GM20000 (cell line): ENCODE data around the gene MYO3B.

Experiments
- DNase-seq: peaks from one replicate; pipeline ENCODE4 v3.0.0; 2012; ENCODE audit warnings: low spot score
- TF ChIP-seq, protein P1 (sequence below): IDR thresholded peaks from 2 replicates; pipeline ENCODE4 v1.5.1; 2012; ENCODE audit warnings: mild to moderate bottlenecking, control low read depth; ENCODE audit errors: extremely low read depth, missing control alignments

The MYO3B gene

DNA sequence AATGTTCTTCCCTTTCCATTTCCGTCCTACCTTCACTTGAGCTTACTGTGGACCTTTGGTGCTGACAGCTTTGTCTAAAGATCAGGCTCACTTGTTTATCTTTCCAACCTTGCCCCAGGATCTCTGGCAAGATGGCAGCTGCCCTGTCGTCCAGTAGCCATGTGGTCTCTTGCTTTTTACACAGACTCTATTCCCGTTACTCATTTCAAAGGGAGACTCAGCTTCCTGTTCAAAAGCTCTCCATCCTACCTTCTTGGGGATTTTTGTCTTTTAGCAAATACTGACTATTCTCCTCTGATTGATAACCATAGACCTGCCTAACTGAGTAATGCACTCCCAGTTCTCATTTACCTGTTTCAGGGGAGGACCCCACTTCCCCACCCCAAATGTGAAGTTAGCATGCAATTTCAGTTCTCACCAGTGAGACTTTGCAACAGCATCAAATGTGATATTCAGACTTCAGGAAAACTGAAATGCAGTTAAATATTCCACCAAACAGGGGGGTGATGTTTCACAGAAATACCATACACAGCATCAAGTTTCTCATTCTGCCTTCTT lies 184.4 kb downstream of the MYO3B start:
- TF ChIP-seq, protein P1, sequence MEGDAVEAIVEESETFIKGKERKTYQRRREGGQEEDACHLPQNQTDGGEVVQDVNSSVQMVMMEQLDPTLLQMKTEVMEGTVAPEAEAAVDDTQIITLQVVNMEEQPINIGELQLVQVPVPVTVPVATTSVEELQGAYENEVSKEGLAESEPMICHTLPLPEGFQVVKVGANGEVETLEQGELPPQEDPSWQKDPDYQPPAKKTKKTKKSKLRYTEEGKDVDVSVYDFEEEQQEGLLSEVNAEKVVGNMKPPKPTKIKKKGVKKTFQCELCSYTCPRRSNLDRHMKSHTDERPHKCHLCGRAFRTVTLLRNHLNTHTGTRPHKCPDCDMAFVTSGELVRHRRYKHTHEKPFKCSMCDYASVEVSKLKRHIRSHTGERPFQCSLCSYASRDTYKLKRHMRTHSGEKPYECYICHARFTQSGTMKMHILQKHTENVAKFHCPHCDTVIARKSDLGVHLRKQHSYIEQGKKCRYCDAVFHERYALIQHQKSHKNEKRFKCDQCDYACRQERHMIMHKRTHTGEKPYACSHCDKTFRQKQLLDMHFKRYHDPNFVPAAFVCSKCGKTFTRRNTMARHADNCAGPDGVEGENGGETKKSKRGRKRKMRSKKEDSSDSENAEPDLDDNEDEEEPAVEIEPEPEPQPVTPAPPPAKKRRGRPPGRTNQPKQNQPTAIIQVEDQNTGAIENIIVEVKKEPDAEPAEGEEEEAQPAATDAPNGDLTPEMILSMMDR: no peak

DNA sequence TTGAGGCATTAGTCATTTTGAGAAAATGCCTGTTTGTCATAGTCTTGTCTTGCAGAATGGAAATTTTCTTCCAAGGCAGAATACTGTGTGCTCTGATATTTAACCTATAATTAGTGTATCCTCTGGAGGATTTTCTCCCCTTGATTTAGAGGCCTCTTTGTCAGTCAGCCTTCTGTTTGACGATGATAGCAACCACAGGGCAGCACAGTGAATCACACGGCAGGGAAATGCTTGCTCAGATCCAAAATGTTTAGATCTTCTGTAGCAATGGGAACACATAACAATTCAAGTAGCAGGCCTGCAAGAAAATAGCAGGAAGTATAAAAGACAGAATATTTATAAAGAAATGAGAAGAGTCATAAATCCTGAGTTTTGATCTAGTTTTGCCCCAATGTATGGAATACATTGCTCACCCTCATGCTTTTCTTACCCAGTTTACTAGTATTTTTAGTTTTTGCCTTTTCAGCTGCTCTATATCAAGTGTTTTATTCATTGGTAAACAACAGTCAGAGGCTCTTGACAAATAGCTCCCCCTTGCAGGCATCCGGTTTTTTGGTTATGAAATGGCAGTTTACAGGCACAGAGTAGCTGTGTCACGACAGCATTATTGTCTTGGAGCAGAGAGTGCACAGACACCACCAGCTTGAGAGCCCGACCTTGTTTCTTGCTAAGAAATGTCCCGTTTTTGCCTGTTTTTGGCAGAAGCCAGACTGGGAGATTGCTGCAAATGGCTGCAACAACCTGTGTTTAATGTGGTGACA lies 185.1 kb downstream of the MYO3B start:
- DNase-seq: no peak
- TF ChIP-seq, protein P1: no peak

More for the DNA sequence above, 184.4 kb downstream of the MYO3B start:
- no peak for DNase-seq

DNA sequence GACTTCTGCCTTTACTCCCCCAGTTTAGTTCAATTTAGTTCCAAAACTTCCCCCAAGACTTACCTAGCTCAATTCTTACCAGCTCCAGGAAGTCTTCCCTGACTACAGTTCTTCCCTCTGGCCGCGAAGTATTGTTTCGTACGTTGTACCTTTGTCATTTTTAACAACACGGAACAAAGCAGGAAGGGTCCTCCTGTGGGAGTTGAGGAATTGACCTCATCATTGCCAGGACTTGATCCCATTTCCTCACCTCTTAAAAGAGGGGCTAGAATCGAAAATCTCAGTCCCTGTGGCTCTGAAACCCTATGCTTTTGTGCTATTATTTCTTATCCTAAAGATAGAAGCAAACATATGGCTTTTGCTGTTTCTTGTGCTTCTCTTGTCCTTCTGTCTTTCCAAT lies 187.1 kb downstream of the MYO3B start:
- TF ChIP-seq, protein P1: no peak
- no peak for DNase-seq

DNA sequence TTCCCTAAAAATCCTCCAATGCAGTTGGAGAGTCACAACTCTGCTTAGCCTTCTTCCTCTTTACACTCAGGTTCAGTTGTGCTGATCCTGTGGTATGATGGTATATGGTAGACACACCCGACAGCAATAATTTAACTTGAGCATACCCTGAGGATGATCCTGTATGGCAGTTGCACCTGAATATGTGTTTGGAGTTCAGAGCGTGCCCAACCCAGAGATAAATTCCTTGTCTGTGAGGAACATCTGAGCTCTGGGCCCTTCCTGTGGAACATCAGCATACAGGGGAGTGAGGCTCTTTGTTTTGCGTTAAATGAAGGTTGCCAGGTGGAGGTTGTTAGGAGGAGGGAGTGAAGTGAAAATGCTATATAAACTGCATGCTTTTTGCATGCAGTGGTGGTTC lies 187.7 kb downstream of the MYO3B start:
- DNase-seq: no peak
- TF ChIP-seq, protein P1: no peak

DNA sequence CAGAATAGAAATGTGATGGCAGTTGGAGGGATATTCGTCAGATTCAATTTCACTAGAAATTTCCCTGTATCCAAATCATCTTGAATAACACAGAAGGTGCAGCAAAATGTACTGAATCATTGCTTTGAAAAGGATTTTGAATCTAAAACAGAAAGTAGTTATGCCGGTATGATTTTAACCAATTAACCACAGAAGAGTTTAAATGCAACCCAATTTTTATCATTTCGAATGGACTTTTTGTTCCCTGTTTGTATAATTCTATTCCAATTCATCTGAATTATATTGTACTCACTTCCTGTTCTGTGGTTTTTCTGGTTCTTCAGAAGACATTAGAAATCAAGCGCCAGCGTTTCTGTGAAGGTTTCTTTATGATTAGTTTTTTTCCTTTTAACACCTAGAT lies 190.4 kb downstream of the MYO3B start:
- no peak for DNase-seq
- TF ChIP-seq, protein P1: no peak

DNA sequence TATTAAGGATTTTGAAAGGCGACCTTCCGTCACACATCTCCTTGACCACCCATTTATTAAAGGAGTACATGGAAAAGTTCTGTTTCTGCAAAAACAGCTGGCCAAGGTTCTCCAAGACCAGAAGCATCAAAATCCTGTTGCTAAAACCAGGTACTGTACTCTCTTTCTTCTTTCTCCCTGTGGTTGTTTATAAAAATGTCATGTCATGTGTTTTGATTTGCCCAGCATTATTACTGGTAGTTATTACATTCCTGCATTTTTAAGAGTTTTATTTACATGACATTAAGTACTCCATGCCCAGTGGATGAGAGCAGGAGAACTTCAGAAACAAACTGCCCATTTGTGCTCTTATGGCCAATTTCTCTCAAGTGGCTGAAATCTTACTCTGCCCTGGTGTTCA lies 191.3 kb downstream of the MYO3B start:
- DNase-seq: no peak
- TF ChIP-seq, protein P1: no peak

DNA sequence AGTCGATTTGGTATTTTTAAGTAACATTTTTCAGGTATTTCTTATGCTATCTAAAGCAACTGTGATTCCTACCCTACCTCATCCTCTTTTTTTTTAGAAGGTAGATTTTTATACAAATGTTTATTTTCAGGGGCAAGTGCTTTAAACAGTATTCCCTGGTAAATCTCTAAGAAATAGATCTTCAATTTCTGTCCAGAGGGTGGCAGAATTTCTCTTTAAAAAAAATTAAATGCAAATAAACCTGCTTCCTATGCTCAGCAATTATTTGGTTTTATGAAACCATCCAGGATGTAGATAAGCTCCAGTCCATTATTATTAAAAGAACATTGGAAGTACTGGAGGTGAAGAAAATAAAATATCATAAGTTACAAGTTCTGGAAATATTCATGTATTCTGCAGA lies 191.9 kb downstream of the MYO3B start:
- DNase-seq: no peak
- TF ChIP-seq, protein P1: no peak
